HepG2 (cell line): ENCODE measurements around the gene HAO2. TPM values are rescaled to one million over a fixed set of nuclear protein-coding genes. Genes with fewer than 3 reads are reported as not detected.

Source experiments
- ATAC-seq: fragments of 200-7000 bp; cut with Tn5 transposase; 3 replicates; pipeline ENCODE4 v1.9.1; 2020; ENCODE audit warnings: mild to moderate bottlenecking, moderate library complexity
- BruUV-seq: library from RNA; stranded (reverse); fragments of 400-500 nt; replicated peaks from 2 replicates; lab custom pipeline; 2021; lab: Mats Ljungman, UMichigan
- CTCF ChIA-PET: fragments of 300-600 bp; formaldehyde crosslinking; extraction: SDS; loops from one replicate; lab custom pipeline; 2021; ENCODE audit warnings: low total read pairs, inconsistent platforms, low intra/inter-chr PET ratio; lab: Yijun Ruan, JAX
- POLR2A ChIA-PET: fragments of 350-600 bp; sonication (Branson Sonifier 250); formaldehyde crosslinking; loops from one replicate; lab custom pipeline; 2020; ENCODE audit warnings: antibody characterized with exemption, inconsistent platforms; lab: Yijun Ruan, JAX
- DNase-seq: peaks from one replicate; pipeline ENCODE4 v3.0.0-alpha.2; 2015; ENCODE audit warnings: low spot score
- FAIRE-seq: peaks from 3 replicates; lab custom pipeline; 2011; peaks lifted over from hg19 to GRCh38; lab: Jason Lieb, UNC
- H2AFZ ChIP-seq: one replicate; pipeline ENCODE4 v1.6.1; 2011; ENCODE audit warnings: low read length, inconsistent platforms
- H3K27ac ChIP-seq: fragments of 300-600 bp; 3 replicates; pipeline ENCODE4 v1.8.0; 2011; ENCODE audit warnings: mixed run types, mild to moderate bottlenecking, mixed read lengths, low read length, inconsistent platforms; ENCODE audit not compliant: insufficient read depth; ENCODE audit errors: extremely low read length
- H3K27me3 ChIP-seq, 2 experiments: fragments of 200-600 bp in 1 of 2; 2 replicates in 1 of 2; 3 replicates in 1 of 2; pipeline versions ENCODE4 v1.6.0 to v1.8.0; 2011; ENCODE audit warnings: low read length in 2 of 2, mild to moderate bottlenecking in 2 of 2, moderate library complexity in 2 of 2, inconsistent platforms in 1 of 2; ENCODE audit not compliant: insufficient read depth in 2 of 2, control insufficient read depth in 1 of 2
- H3K36me3 ChIP-seq, 2 experiments: fragments of 200-600 bp in 1 of 2; replicated peaks in 1 of 2; 2 replicates in 1 of 2; 3 replicates in 1 of 2; pipeline versions ENCODE4 v1.5.1 to v1.8.0; 2011; ENCODE audit warnings: low read length in 2 of 2, inconsistent platforms in 1 of 2; ENCODE audit not compliant: insufficient read depth in 2 of 2, control insufficient read depth in 1 of 2
- H3K4me1 ChIP-seq: 2 replicates; pipeline ENCODE4 v1.5.1; 2012; ENCODE audit warnings: low read length, inconsistent platforms; ENCODE audit not compliant: insufficient read depth
- H3K4me2 ChIP-seq: 2 replicates; pipeline ENCODE4 v1.6.0; 2011; ENCODE audit warnings: low read depth, low read length, inconsistent platforms
- H3K4me3 ChIP-seq, 3 experiments: fragments of 200-600 bp in 1 of 3; sonication (generic), shearing (Covaris generic) in 1 of 3; replicated peaks in 1 of 3; 2 replicates each; pipeline ENCODE4 v1.5.1; 2011 to 2016; ENCODE audit warnings: low read length in 3 of 3, inconsistent platforms in 2 of 3, low read depth in 2 of 3, mild to moderate bottlenecking in 2 of 3, control low read depth in 1 of 3, mixed read lengths in 1 of 3; ENCODE audit not compliant: insufficient read depth in 1 of 3
- H3K79me2 ChIP-seq: one replicate; pipeline ENCODE4 v1.6.1; 2011; ENCODE audit warnings: low read length, inconsistent platforms; ENCODE audit not compliant: insufficient read depth
- H3K9ac ChIP-seq: 2 replicates; pipeline ENCODE4 v1.6.0; 2011; ENCODE audit warnings: mild to moderate bottlenecking, low read depth, low read length, inconsistent platforms; ENCODE audit not compliant: insufficient read depth
- H3K9me3 ChIP-seq: 2 replicates; pipeline ENCODE4 v1.5.1; 2012; ENCODE audit warnings: mild to moderate bottlenecking, low read length
- H4K20me1 ChIP-seq: 2 replicates; pipeline ENCODE4 v1.6.0; 2011; ENCODE audit warnings: inconsistent platforms, mild to moderate bottlenecking, low read length, moderate library complexity; ENCODE audit not compliant: insufficient read depth
- GFI1 ChIP-seq: sonication (generic); formaldehyde crosslinking; IDR thresholded peaks from 2 replicates; pipeline ENCODE4 v1.5.0; 2020; ENCODE audit warnings: missing genetic modification reagents, mild to moderate bottlenecking, borderline replicate concordance
- SP5 ChIP-seq: IDR thresholded peaks from 2 replicates; pipeline ENCODE4 v1.6.1; 2016; ENCODE audit warnings: low read depth, borderline replicate concordance
- ZBTB7A ChIP-seq: sonication (generic); formaldehyde crosslinking; IDR thresholded peaks from 2 replicates; pipeline ENCODE4 v1.8.0; 2022; ENCODE audit warnings: mild to moderate bottlenecking, missing genetic modification reagents
- ZFY ChIP-seq: sonication (generic); formaldehyde crosslinking; IDR thresholded peaks from 2 replicates; pipeline ENCODE4 v1.4.0; 2020; ENCODE audit warnings: missing genetic modification reagents
- ZNF530 ChIP-seq: sonication (generic); formaldehyde crosslinking; IDR thresholded peaks from 2 replicates; pipeline ENCODE4 v1.5.0; 2020; ENCODE audit warnings: low read depth, mild to moderate bottlenecking, missing genetic modification reagents
- ZNF619 ChIP-seq: sonication (generic); formaldehyde crosslinking; IDR thresholded peaks from 2 replicates; pipeline ENCODE4 v1.4.0; 2020; ENCODE audit warnings: mild to moderate bottlenecking, missing genetic modification reagents
- ZNF749 ChIP-seq: sonication (generic); formaldehyde crosslinking; IDR thresholded peaks from 2 replicates; pipeline ENCODE4 v1.8.0; 2022; ENCODE audit warnings: mild to moderate bottlenecking, missing genetic modification reagents, moderate library complexity, borderline replicate concordance
- ZNF775 ChIP-seq: sonication (generic); formaldehyde crosslinking; IDR thresholded peaks from 2 replicates; pipeline ENCODE4 v1.4.0; 2020; ENCODE audit warnings: missing genetic modification reagents, mild to moderate bottlenecking, moderate library complexity, borderline replicate concordance
- WGBS: methylation state at CpG from one replicate; pipeline ENCODE4 v1.1.6; 2017; ENCODE audit warnings: low lambda C conversion rate; 5-methylcytosine and 5-hydroxymethylcytosine counted together
- in situ Hi-C: cut with HindIII; loops from 2 replicates; pipeline ENCODE4 v1.10.0; 2017; ENCODE audit warnings: low pct_unique_long_range_greater_than_20kb; ENCODE audit not compliant: extremely low pct_ligation_motif_present
- intact Hi-C: fragments of 100-400 bp; cut with micrococcal nuclease; formaldehyde crosslinking; loops from one replicate; pipeline ENCODE4 v1.10.0; 2022; ENCODE audit not compliant: unreplicated experiment
- polyA plus RNA-seq, 8 experiments: library from polyadenylated mRNA; depleted of rRNA in 3 of 8; stranded (reverse) in 7 of 8; unstranded in 1 of 8; fragments of >200 nt; fragmentation: Illumina TruSeq in 4 of 8; extraction: Trizol in 4 of 8; gene quantifications; 2 replicates each; pipeline versions ENCODE4 v1.2.1 to v1.2.3, GENCODE V29; 2011 to 2016; ENCODE audit warnings: low read depth in 4 of 8, missing spikeins in 1 of 8, mixed read lengths in 1 of 8; ENCODE audit not compliant: insufficient read depth in 1 of 8
- total RNA-seq, 5 experiments: library from RNA; depleted of rRNA; stranded (reverse); fragments of >200 nt; fragmentation: Illumina TruSeq; extraction: Trizol; gene quantifications; 2 replicates each; pipeline ENCODE4 v1.2.3, GENCODE V29; 2016; ENCODE audit warnings: low read depth in 1 of 5
- TF ChIP-seq, protein P1 (sequence below): sonication (generic); formaldehyde crosslinking; IDR thresholded peaks from 2 replicates; pipeline ENCODE4 v1.4.0; 2020; ENCODE audit warnings: missing genetic modification reagents; ENCODE audit errors: not compliant biosample characterization

Gene HAO2
- total and polyA plus RNA-seq, 2 of the 13 experiments (the other 11 are each of a cell fraction or from before 2014, with no cell fraction given) = 0.05 to 0.09 TPM

DNA sequence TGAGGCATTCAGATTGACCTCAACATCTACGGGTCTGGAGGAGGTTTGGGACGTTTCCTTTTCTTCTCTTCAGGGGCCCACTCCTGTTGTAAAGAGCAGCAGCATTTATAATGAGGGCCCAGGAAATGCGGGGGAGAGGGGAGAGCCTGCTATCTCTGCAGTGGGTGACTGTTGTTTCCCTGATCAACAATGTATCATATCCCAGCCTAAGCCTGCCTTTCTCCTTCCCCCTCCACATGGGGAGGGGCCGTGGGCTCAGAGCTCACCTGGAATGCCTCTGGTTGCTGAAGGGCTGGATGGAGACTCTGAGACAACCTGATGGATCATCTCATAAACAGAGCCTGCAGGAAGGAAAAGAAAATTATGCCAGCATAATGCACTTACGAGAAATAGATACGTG, 36.0 kb upstream of the HAO2 start:
- Histone ChIP-seq H3K4me2 (no peak overlapping the region), H3K36me3 (no peaks in the 10 kb centered on the region), H3K9me3 (no peaks in the 10 kb centered on the region), H3K4me3 (no peak overlapping the region), H3K27me3 (no peaks in the 10 kb centered on the region), H2AFZ (no peak overlapping the region), H3K9ac (no peak overlapping the region), H3K27ac (no peak overlapping the region), H4K20me1 (no peaks in the 10 kb centered on the region), H3K4me1 (peaks cover 36% of the 10 kb centered on the region), H3K79me2 (no peaks in the 10 kb centered on the region)
- no peak for TF ChIP-seq ZNF619 (CRISPR knock-in tag)
- TF ChIP-seq SP5 (CRISPR knock-in tag) = no peak
- no peak for TF ChIP-seq ZNF749 (CRISPR knock-in tag)
- no peak for TF ChIP-seq ZBTB7A (CRISPR knock-in tag)
- TF ChIP-seq ZNF530 (CRISPR knock-in tag) = no peak
- TF ChIP-seq ZNF775 (CRISPR knock-in tag) = no peak
- TF ChIP-seq, protein P1, sequence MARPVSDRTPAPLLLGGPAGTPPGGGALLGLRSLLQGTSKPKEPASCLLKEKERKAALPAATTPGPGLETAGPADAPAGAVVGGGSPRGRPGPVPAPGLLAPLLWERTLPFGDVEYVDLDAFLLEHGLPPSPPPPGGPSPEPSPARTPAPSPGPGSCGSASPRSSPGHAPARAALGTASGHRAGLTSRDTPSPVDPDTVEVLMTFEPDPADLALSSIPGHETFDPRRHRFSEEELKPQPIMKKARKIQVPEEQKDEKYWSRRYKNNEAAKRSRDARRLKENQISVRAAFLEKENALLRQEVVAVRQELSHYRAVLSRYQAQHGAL = no peak
- TF ChIP-seq ZFY (CRISPR knock-in tag) = no peak
- TF ChIP-seq GFI1 (CRISPR knock-in tag) = no peak
- DNase-seq (no peak), FAIRE-seq (no peak), ATAC-seq (no peak)
- in situ Hi-C loops (no loop called here), intact Hi-C loops (no loop called here)
- ChIA-PET CTCF (no interaction called here), POLR2A (no interaction called here)
- BruUV-seq = no TSS peak
- WGBS = 94% methylated on average over 6 of the region's 6 CpGs
